GM10266 (cell line): ENCODE data around the gene FNDC10.

ENCODE experiments used
- DNase-seq: peaks from one replicate; pipeline ENCODE4 v3.0.0; 2012; ENCODE audit errors: extremely low spot score
- TF ChIP-seq, protein P1 (sequence below): IDR thresholded peaks from 2 replicates; pipeline ENCODE4 v1.5.1; 2012; ENCODE audit warnings: mild to moderate bottlenecking, low read depth; ENCODE audit not compliant: control insufficient read depth, insufficient read depth; ENCODE audit errors: missing control alignments

Gene FNDC10

DNA sequence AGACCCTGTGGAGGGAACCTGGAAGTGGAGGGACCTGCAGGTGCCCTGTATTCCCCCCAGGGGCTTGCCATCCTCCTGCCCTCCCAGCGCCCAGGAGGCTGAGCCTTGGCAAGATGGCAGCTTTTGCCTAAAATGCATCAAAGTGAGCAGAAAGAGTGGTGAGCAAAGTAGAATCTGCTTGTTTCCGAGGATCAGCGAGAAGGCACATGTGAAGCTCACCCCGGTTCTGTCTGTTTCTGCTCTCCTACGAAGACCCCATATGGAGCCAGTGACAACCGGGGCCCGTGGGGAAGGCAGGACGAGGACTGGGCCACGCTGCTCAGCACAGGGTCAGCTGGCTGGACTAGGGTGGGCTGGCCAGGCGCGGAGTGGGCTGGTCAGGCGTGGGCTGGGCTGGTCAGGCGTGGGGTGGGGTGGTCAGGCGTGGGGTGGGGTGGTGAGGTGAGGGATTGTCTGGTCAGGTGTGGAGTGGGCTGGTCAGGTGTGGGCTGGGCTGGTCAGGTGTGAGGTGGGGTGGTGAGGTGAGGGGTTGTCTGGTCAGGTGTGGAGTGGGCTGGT, 5.2 kb upstream of the FNDC10 start:
- TF ChIP-seq, protein P1, sequence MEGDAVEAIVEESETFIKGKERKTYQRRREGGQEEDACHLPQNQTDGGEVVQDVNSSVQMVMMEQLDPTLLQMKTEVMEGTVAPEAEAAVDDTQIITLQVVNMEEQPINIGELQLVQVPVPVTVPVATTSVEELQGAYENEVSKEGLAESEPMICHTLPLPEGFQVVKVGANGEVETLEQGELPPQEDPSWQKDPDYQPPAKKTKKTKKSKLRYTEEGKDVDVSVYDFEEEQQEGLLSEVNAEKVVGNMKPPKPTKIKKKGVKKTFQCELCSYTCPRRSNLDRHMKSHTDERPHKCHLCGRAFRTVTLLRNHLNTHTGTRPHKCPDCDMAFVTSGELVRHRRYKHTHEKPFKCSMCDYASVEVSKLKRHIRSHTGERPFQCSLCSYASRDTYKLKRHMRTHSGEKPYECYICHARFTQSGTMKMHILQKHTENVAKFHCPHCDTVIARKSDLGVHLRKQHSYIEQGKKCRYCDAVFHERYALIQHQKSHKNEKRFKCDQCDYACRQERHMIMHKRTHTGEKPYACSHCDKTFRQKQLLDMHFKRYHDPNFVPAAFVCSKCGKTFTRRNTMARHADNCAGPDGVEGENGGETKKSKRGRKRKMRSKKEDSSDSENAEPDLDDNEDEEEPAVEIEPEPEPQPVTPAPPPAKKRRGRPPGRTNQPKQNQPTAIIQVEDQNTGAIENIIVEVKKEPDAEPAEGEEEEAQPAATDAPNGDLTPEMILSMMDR, result no peak
- no peak for DNase-seq

DNA sequence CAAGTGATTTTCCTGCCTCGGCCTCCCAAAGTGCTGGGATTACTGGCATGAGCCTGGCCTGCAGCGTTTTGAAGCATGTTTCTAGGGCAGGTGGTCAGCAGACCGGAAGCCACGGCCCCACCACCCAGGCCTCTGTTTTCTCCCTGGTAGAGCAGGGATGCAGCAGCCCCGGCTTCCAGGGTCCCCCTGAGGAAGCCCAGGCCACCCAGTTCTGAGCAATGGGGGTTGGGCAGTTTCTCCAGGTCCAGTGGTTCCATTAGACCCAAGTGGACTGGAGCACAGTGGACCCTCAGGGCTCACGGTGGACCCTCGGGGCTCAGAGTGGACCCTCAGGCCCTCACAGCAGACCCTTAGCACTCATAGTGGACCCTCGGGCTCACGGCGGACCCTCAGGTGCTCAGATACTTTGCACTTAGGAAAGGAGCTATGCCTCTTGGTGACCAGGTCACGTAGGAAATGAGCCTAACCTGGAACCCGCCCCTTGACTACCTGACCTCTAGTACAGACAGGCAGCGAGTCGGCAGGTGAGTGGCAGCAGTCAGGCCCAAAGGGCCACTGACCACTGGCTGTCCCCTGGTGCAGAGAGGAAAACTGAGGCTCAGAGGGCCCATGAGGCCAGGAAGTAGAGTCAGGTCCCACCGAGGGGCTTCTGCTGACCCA, 4.6 kb upstream of the FNDC10 start:
- DNase-seq, result no peak
- TF ChIP-seq, protein P1, result no peak

DNA sequence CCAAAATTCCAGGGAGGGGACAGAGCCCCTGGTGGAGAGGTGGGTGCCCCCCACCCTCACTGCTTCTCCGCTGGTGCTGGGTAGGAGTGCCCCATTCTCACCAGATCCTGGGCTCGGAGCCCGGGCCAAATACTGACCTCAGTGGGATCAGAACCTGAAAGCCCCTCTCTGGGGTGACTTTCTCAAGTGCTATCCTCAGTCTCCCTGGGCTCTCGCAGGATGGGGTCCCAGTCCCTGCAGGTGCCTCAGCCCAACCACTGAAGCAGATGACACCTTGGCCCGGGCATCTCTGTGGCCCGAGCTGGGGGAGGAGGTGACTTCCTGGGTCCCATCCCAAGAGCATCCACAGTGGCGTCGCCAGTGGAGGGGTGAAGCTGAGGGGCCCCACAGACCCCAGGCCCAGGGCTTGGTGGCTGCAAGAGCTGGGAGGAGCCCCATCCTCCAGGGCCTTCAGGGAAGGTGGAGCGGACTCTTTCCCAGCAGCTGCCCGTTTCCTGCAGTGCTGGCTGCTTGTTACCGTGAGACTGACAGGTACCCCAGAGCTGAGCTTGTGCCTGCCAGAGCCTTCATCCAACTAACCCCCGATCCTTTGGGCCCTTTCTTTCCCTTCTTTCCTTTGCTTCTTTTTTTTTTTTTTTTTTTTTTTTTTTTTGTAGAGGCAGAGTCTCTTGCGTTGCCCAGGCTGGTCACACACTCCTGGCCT, 3.9 kb upstream of the FNDC10 start:
- TF ChIP-seq, protein P1, result no peak
- DNase-seq, result no peak

DNA sequence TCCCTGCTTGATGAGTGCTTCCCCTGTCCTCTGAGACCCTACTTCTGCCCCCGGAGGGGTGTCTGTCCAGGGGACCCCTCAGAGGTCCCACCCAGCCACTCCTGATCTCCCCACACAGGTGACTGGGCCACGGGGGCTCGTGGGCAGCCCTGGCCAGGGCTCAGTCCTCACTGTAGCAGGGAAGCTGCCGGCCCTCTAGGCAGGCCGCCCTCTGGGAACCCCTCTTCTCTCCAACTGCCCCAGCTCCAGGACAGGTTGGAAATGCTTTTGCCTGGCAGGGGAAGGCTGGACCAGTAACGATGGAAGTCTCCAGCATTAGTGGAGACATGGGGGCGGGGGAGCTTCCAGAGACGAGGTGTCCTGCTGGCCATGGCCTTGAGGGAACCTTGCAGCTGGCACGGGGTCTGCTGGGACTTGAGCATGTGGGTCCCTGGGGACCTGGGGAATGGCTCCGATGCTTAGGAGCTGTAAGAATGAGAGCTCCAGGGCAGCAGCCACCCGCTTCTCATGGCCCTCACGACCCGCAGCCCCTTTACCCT, 3.1 kb upstream of the FNDC10 start:
- no peak for DNase-seq
- TF ChIP-seq, protein P1, result no peak

DNA sequence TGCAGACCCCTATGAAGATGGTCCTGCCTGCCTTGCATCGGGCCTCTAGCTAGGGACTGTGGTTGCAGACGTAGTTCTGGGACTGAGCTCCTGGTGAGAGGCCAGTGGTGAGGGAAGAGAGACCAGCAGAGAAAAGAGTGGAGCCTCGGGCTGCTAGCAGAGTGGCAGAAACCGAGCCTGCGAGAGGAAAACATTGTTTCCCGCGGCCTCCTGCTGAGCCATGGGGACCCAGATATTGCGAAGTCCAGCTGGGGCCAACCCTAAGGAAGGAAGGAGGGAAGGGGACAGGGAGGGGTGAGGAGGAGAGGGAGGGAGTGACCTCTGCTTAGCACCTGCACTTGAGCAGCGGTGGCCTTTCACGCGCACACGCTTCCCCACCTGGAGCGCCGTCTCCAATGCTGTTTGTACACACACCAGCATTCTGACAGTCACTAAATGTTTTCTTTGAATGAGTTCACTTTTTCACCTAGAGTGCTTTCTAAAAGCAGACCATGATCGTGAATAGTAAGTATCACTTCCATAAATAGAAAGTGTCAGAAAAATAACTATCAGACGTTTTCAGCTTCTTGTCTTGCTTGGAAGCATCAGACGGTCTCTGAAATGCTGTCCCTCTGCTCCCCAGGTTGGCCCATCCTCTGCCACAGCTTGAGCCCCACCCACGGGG, 2.5 kb upstream of the FNDC10 start:
- TF ChIP-seq, protein P1, result no peak
- peak; percentile 85 for DNase-seq

DNA sequence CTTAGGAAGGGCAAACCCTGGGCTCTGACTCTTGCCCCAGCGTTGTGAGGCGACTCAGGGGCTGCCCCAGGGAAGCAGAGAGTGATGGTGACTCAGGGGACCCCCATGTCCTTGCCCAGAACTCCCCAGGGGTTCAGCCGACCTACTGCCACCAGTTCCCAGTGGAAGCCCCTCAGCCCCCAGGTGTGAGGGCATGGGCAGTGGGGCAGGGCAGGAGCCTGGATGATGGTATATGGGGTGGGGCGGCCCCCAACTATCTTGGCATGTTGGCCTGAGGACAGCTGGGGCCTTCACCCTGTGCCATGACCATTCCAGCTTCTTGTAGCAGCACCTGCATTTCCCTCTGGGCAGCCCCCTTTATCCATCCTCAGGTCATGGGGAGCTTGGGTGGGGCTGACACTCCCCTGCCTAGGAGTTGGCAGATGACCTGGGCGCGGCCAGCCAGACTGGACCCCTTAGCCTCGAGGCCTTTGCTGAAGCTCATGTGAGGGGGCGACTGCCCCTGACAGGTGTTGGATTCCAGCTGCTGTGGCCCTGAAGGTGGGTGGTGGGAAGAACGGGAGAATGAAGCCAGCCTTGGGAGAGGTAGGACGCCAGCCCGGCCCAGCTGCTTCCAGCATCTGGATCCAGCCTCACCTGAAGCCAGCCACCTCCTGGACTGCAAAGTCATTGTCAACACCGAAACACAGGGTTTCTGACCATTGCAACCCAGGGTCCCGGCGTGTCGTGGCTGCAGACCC, 1.8 kb upstream of the FNDC10 start:
- TF ChIP-seq, protein P1, result no peak
- DNase-seq, result no peak
